ENCODE measurements around the gene JSRP1. TPM values are rescaled to one million over a fixed set of nuclear protein-coding genes. Genes with fewer than 3 reads are reported as not detected.

The JSRP1 gene
- polyA plus RNA-seq, 2 donors: 0.13 to 0.20 TPM

GRCh38 chr19:2227415-2228156 lies 28.6 kb downstream of the JSRP1 start:
- Histone ChIP-seq H3K4me1 (ENCODE audit: control insufficient read depth in 2 of 2, insufficient read depth in 2 of 2, low read length in 1 of 2) (peaks cover 0 to 2% of the 10 kb centered on the region in 2 donors), H3K36me3 (ENCODE audit: control insufficient read depth in 2 of 2, insufficient read depth in 2 of 2, low read length in 1 of 2) (peaks cover 5 to 80% of the 10 kb centered on the region in 2 donors), H3K27ac (ENCODE audit: low read depth in 2 of 2, low read length in 1 of 2) (peak overlapping the region in 1 of 2 donors; percentile 8), H3K4me3 (ENCODE audit: low read depth in 1 of 2, low read length in 2 of 2) (no peak overlapping the region), H3K9me3 (ENCODE audit: control insufficient read depth in 2 of 2, insufficient read depth in 1 of 2, low read depth in 1 of 2, low read length in 1 of 2) (no peaks in the 10 kb centered on the region), H3K27me3 (ENCODE audit: control insufficient read depth in 1 of 2, insufficient read depth in 2 of 2, low read length in 2 of 2) (no peaks in the 10 kb centered on the region)
- WGBS, 2 donors: 67 to 89% methylated on average over 49 to 67 of the region's 67 CpGs

DNA sequence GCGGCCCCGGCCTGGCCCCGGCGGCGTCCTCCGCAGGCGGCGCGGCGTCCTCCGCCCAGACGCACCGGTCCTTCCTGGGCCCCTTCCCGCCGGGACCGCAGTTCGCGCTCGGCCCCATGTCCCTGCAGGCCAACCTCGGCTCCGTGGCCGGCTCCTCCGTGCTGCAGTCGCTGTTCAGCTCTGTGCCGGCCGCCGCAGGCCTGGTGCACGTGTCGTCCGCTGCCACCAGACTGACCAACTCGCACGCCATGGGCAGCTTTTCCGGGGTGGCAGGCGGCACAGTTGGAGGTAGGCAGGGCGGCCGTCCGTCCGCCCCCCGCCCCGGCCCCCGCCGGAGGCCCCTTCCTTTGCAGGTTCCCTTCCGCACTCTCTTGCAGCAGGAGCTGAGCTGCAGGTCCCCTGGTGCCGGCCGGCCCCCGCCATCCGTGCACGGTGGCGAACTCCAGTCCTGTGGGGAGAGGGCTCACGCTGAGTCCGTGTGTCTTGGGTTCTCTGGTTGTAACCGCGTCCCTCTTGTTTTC lies 29.3 kb downstream of the JSRP1 start:
- Histone ChIP-seq H3K4me3 (ENCODE audit: low read depth in 1 of 2, low read length in 2 of 2) (no peak overlapping the region), H3K9me3 (ENCODE audit: control insufficient read depth in 2 of 2, insufficient read depth in 1 of 2, low read depth in 1 of 2, low read length in 1 of 2) (no peaks in the 10 kb centered on the region), H3K4me1 (ENCODE audit: control insufficient read depth in 2 of 2, insufficient read depth in 2 of 2, low read length in 1 of 2) (peaks cover 0 to 2% of the 10 kb centered on the region in 2 donors), H3K27me3 (ENCODE audit: control insufficient read depth in 1 of 2, insufficient read depth in 2 of 2, low read length in 2 of 2) (no peaks in the 10 kb centered on the region), H3K36me3 (ENCODE audit: control insufficient read depth in 2 of 2, insufficient read depth in 2 of 2, low read length in 1 of 2) (peaks cover 5 to 80% of the 10 kb centered on the region in 2 donors), H3K27ac (ENCODE audit: low read depth in 2 of 2, low read length in 1 of 2) (peak overlapping the region in 1 of 2 donors; percentile 8)
- WGBS, 2 donors: 92 to 96% methylated on average over 52 to 53 of the region's 53 CpGs

DNA sequence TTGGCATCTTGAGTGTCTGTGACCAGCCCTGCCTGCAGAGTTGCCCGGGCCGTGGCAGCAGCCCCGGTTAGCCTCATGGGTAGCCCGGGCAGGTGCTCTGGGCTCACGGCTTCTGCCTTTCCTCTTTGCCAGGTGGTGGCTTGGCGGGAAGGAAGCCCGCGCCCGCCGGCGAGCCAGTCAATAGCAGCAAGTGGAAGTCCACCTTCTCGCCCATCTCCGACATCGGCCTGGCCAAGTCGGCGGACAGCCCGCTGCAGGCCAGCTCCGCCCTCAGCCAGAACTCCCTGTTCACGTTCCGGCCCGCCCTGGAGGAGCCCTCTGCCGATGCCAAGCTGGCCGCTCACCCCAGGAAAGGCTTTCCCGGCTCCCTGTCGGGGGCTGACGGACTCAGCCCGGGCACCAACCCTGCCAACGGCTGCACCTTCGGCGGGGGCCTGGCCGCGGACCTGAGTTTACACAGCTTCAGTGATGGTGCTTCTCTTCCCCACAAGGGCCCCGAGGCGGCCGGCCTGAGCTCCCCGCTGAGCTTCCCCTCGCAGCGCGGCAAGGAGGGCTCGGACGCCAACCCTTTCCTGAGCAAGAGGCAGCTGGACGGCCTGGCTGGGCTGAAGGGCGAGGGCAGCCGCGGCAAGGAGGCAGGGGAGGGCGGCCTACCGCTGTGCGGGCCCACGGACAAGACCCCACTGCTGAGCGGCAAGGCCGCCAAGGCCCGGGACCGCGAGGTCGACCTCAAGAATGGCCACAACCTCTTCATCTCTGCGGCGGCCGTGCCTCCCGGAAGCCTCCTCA lies 30.0 kb downstream of the JSRP1 start:
- peaks cover 5 to 80% of the 10 kb centered on the region in 2 donors for H3K36me3 ChIP-seq (ENCODE audit: control insufficient read depth in 2 of 2, insufficient read depth in 2 of 2, low read length in 1 of 2)
- no peaks in the 10 kb centered on the region for H3K27me3 ChIP-seq (ENCODE audit: control insufficient read depth in 1 of 2, insufficient read depth in 2 of 2, low read length in 2 of 2)
- H3K27ac ChIP-seq (ENCODE audit: low read depth in 2 of 2, low read length in 1 of 2): no peak overlapping the region
- H3K4me3 ChIP-seq (ENCODE audit: low read depth in 1 of 2, low read length in 2 of 2): no peak overlapping the region
- H3K4me1 ChIP-seq (ENCODE audit: control insufficient read depth in 2 of 2, insufficient read depth in 2 of 2, low read length in 1 of 2): peaks cover 0 to 2% of the 10 kb centered on the region in 2 donors
- H3K9me3 ChIP-seq (ENCODE audit: control insufficient read depth in 2 of 2, insufficient read depth in 1 of 2, low read depth in 1 of 2, low read length in 1 of 2): no peaks in the 10 kb centered on the region
- 91 to 92% methylated on average over 42 to 59 of the region's 59 CpGs for WGBS, 2 donors

DNA sequence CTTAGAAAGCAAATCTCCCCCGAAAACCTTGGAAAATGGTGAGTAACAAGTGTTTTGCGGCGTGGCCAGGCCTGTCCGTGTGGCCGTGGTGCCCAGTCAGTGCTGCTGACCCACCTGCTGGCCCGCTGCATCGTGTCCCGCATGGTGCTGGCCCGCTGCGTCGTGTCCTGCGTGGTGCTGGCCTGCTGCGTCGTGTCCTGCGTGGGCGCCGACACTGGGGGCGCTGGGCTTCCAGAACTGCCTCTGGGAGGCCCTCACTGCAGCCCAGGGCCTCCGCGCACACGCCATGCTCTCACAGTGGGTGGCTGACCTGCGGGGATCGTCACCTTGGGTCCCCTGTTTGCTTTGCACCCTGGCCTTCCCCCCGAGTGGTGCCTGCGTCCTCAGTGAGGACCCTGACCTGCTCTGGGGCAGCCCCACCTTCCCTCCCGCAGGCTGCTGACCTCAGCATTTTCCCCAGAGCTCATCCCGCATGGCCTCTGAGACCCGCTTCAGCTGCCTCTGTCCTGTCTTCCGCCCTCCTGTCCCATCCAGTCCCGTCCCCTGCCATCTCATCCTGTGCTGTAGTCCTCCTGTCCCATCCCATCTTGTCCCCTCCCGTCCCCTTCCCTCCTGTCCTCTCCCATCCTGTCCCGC lies 30.7 kb downstream of the JSRP1 start:
- Histone ChIP-seq H3K4me3 (ENCODE audit: low read depth in 1 of 2, low read length in 2 of 2) (no peak overlapping the region), H3K9me3 (ENCODE audit: control insufficient read depth in 2 of 2, insufficient read depth in 1 of 2, low read depth in 1 of 2, low read length in 1 of 2) (no peaks in the 10 kb centered on the region), H3K27me3 (ENCODE audit: control insufficient read depth in 1 of 2, insufficient read depth in 2 of 2, low read length in 2 of 2) (no peaks in the 10 kb centered on the region), H3K4me1 (ENCODE audit: control insufficient read depth in 2 of 2, insufficient read depth in 2 of 2, low read length in 1 of 2) (peaks cover 0 to 2% of the 10 kb centered on the region in 2 donors), H3K36me3 (ENCODE audit: control insufficient read depth in 2 of 2, insufficient read depth in 2 of 2, low read length in 1 of 2) (peaks cover 5 to 78% of the 10 kb centered on the region in 2 donors), H3K27ac (ENCODE audit: low read depth in 2 of 2, low read length in 1 of 2) (no peak overlapping the region)
- WGBS, 2 donors: 95 to 96% methylated on average over 32 of the region's 32 CpGs

- Histone ChIP-seq H3K36me3 (ENCODE audit: control insufficient read depth in 2 of 2, insufficient read depth in 2 of 2, low read length in 1 of 2) (peaks cover 5 to 79% of the 10 kb centered on the region in 2 donors), H3K4me3 (ENCODE audit: low read depth in 1 of 2, low read length in 2 of 2) (no peak overlapping the region)
- WGBS, 2 donors: 72% methylated on average over 13 of the region's 13 CpGs
Observed at GRCh38 chr19:2224754-2225349, 31.4 kb downstream of the JSRP1 start.

GRCh38 chr19:2223959-2224358 lies 32.3 kb downstream of the JSRP1 start:
- peaks cover 0 to 2% of the 10 kb centered on the region in 2 donors for H3K4me1 ChIP-seq (ENCODE audit: control insufficient read depth in 2 of 2, insufficient read depth in 2 of 2, low read length in 1 of 2)
- no peaks in the 10 kb centered on the region for H3K27me3 ChIP-seq (ENCODE audit: control insufficient read depth in 1 of 2, insufficient read depth in 2 of 2, low read length in 2 of 2)
- H3K4me3 ChIP-seq (ENCODE audit: low read depth in 1 of 2, low read length in 2 of 2): no peak overlapping the region
- 89 to 91% methylated on average over 14 of the region's 14 CpGs for WGBS, 2 donors
- no peaks in the 10 kb centered on the region for H3K9me3 ChIP-seq (ENCODE audit: control insufficient read depth in 2 of 2, insufficient read depth in 1 of 2, low read depth in 1 of 2, low read length in 1 of 2)
- no peak overlapping the region for H3K27ac ChIP-seq (ENCODE audit: low read depth in 2 of 2, low read length in 1 of 2)
- H3K36me3 ChIP-seq (ENCODE audit: control insufficient read depth in 2 of 2, insufficient read depth in 2 of 2, low read length in 1 of 2): peaks cover 5 to 79% of the 10 kb centered on the region in 2 donors

More at GRCh38 chr19:2224754-2225349, 31.4 kb downstream of the JSRP1 start:
- H3K27me3 ChIP-seq (ENCODE audit: control insufficient read depth in 1 of 2, insufficient read depth in 2 of 2, low read length in 2 of 2): no peaks in the 10 kb centered on the region
- no peak overlapping the region for H3K27ac ChIP-seq (ENCODE audit: low read depth in 2 of 2, low read length in 1 of 2)
- peaks cover 0 to 2% of the 10 kb centered on the region in 2 donors for H3K4me1 ChIP-seq (ENCODE audit: control insufficient read depth in 2 of 2, insufficient read depth in 2 of 2, low read length in 1 of 2)
- H3K9me3 ChIP-seq (ENCODE audit: control insufficient read depth in 2 of 2, insufficient read depth in 1 of 2, low read depth in 1 of 2, low read length in 1 of 2): no peaks in the 10 kb centered on the region

DNA sequence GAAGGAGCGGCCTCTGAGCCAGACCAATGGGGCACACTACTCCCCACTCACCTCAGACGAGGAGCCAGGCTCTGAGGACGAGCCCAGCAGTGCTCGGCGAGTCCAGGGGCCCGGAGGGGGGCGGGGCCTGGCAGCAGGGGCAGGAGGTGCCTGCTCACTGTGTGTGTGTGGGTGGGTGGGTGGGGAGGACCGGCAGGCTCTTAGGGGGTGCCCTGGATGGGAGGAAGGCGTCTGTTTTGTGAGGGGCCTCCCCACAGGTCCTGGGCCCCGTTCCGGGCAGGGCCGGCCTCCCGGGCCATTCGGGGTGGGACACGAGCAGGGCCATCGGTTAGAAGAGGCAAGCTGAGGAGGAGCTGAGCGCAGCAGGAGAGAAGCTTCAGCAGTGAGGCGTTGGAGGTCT lies 32.8 kb downstream of the JSRP1 start:
- H3K36me3 ChIP-seq (ENCODE audit: control insufficient read depth in 2 of 2, insufficient read depth in 2 of 2, low read length in 1 of 2): peaks cover 5 to 73% of the 10 kb centered on the region in 2 donors
- WGBS, 2 donors: 87 to 88% methylated on average over 18 of the region's 18 CpGs
- peaks cover 0 to 2% of the 10 kb centered on the region in 2 donors for H3K4me1 ChIP-seq (ENCODE audit: control insufficient read depth in 2 of 2, insufficient read depth in 2 of 2, low read length in 1 of 2)
- H3K27ac ChIP-seq (ENCODE audit: low read depth in 2 of 2, low read length in 1 of 2): no peak overlapping the region
- no peaks in the 10 kb centered on the region for H3K9me3 ChIP-seq (ENCODE audit: control insufficient read depth in 2 of 2, insufficient read depth in 1 of 2, low read depth in 1 of 2, low read length in 1 of 2)
- no peak overlapping the region for H3K4me3 ChIP-seq (ENCODE audit: low read depth in 1 of 2, low read length in 2 of 2)
- no peaks in the 10 kb centered on the region for H3K27me3 ChIP-seq (ENCODE audit: control insufficient read depth in 1 of 2, insufficient read depth in 2 of 2, low read length in 2 of 2)

DNA sequence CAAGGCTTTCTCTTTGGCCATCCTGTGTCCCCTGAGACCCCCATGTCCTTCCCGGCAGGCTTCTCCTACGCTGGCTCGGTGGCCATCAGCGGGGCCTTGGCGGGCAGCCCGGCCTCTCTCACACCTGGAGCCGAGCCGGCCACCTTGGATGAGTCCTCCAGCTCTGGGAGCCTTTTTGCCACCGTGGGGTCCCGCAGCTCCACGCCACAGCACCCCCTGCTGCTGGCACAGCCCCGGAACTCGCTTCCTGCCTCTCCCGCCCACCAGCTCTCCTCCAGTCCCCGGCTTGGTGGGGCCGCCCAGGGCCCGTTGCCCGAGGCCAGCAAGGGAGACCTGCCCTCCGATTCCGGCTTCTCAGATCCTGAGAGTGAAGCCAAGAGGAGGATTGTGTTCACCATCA lies 34.3 kb downstream of the JSRP1 start:
- Histone ChIP-seq H3K4me3 (ENCODE audit: low read depth in 1 of 2, low read length in 2 of 2) (no peak overlapping the region), H3K27me3 (ENCODE audit: control insufficient read depth in 1 of 2, insufficient read depth in 2 of 2, low read length in 2 of 2) (no peaks in the 10 kb centered on the region), H3K9me3 (ENCODE audit: control insufficient read depth in 2 of 2, insufficient read depth in 1 of 2, low read depth in 1 of 2, low read length in 1 of 2) (no peaks in the 10 kb centered on the region), H3K4me1 (ENCODE audit: control insufficient read depth in 2 of 2, insufficient read depth in 2 of 2, low read length in 1 of 2) (no peaks in the 10 kb centered on the region), H3K27ac (ENCODE audit: low read depth in 2 of 2, low read length in 1 of 2) (no peak overlapping the region), H3K36me3 (ENCODE audit: control insufficient read depth in 2 of 2, insufficient read depth in 2 of 2, low read length in 1 of 2) (peaks cover 11 to 74% of the 10 kb centered on the region in 2 donors)
- WGBS, 2 donors: 86 to 91% methylated on average over 20 of the region's 20 CpGs

DNA sequence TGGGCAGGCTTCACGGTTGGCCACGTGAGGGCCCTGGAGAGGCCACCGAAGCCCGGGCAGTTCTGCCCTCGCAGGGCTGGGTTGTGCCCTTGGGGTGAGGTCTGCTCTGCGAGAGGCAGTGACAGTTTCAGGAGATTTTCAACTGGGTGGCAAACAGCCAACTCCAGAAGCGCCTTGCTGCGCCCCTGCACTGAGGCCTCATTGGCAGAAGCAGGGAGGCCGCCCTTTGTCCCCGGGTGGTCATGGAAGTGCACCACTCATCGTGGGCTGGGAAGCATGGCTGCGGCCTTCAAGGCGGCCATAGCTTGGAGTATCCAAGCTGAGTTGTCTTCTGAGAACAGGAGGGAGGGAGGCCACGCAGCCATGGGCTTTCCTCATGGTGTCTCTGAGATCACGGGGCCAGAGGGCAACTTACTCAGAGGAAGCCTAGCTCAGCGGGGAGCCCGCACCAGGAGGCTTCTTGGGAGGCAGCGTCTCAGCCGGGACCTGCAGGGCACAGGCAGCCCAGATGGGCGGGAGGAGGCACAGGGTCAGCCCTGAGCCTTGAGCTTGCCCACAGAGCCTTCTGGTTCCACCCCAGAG lies 34.9 kb downstream of the JSRP1 start:
- peaks cover 10 to 74% of the 10 kb centered on the region in 2 donors for H3K36me3 ChIP-seq (ENCODE audit: control insufficient read depth in 2 of 2, insufficient read depth in 2 of 2, low read length in 1 of 2)
- no peak overlapping the region for H3K27ac ChIP-seq (ENCODE audit: low read depth in 2 of 2, low read length in 1 of 2)
- 85 to 91% methylated on average over 20 of the region's 20 CpGs for WGBS, 2 donors
- H3K4me1 ChIP-seq (ENCODE audit: control insufficient read depth in 2 of 2, insufficient read depth in 2 of 2, low read length in 1 of 2): no peaks in the 10 kb centered on the region
- no peak overlapping the region for H3K4me3 ChIP-seq (ENCODE audit: low read depth in 1 of 2, low read length in 2 of 2)
- H3K27me3 ChIP-seq (ENCODE audit: control insufficient read depth in 1 of 2, insufficient read depth in 2 of 2, low read length in 2 of 2): no peaks in the 10 kb centered on the region
- H3K9me3 ChIP-seq (ENCODE audit: control insufficient read depth in 2 of 2, insufficient read depth in 1 of 2, low read depth in 1 of 2, low read length in 1 of 2): no peaks in the 10 kb centered on the region
